CD1c-positive myeloid dendritic cell (primary cell): ENCODE measurements around the gene PLCH1.

Experiments used
- DNase-seq: peaks from one replicate; pipeline ENCODE4 v3.0.0-alpha.2; 2016; ENCODE audit errors: extremely low spot score

Gene PLCH1

DNA sequence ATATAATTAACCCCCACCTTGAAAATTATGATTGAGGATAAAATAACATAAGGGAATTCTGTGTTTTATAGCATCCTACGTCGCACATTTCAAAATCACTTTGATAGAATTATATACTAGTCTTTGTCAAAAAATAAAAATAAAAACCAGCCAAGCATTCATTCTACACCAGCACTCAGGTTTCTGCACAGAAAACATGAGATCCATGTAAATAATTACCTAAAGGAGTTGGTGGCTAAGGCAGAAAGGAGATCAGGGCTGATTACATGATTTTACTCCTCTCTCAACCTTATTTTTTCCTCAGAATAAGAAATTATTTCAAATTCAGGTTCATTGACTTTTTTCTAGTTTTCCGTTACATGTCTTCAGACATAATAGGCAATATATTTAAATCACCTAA is 194.5 kb downstream of the PLCH1 start:
- no peak for DNase-seq

DNA sequence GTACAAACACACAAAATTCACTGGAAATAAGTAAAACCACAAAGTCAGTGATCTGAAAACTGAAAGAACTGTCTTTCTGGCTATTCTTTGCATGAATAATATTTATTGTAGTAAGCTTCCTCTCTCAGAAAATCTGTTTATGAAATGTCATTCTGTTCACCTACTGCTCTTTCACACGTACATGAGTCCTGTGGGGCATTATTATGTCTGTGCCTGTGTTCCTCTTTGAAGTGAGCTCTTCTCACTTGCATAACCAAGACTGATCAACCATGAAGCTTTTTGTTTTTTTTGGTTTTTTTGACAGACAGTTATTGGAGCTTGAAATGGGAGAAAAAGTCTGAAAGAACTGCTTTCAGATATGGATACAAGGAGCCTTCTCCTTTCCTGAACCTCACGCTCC is 195.8 kb downstream of the PLCH1 start:
- no peak for DNase-seq

DNA sequence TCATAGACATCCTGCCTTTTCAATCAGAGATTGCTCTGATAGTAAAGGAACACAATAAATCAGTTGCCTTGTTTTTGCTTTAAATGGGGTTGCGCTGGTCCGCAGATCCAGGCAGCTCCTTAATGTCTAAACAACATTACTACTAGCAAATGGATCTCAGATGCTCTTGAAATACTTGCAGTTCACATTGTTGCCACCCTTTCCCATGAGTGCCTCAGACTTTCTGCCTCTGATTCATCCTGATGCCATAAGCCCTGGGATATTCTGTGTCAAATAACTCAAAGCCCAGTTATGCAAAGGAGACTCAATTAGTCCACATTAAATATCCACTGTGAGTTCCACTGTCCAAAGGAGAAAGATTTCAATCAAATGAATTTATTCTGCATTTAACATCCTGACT is 196.7 kb downstream of the PLCH1 start:
- DNase-seq = no peak

DNA sequence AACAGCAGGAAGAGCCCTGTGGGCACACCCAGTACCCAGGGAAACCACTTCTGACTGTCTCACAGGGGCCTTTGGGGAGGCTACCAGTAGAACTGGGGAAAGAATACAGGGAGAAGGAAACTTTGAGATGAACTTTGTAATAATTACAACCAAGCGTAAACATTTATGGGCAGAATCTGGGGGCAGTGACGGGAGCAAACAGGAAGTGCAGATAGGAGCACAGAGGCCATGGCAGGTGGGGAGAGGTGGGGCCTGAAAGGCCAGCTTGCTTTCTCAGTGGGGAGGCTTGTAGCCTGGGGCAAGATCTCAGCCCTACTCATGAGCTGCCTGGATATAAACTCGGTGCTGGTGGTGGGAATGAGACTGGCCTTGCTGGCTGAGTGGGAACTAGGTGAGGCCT is 209.8 kb downstream of the PLCH1 start:
- DNase-seq = no peak

DNA sequence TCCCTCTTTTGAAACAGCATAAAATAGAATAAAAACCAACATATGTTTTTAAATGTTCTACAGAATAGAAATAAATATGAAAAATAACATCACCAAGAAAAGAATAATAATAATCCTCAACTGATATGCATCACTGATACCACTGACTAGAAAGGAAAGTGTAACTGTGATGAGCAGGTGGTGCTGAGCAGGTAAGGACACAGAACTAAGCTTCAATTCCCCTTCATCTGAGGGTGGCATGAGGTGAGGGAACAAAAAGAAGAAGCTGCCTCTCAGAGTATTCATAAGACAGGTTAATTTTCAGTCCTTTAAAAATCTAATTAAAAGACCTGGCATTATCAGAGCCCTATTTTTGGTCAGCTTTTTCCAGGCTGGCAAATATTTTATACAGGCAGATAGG is 216.3 kb downstream of the PLCH1 start:
- DNase-seq = no peak

DNA sequence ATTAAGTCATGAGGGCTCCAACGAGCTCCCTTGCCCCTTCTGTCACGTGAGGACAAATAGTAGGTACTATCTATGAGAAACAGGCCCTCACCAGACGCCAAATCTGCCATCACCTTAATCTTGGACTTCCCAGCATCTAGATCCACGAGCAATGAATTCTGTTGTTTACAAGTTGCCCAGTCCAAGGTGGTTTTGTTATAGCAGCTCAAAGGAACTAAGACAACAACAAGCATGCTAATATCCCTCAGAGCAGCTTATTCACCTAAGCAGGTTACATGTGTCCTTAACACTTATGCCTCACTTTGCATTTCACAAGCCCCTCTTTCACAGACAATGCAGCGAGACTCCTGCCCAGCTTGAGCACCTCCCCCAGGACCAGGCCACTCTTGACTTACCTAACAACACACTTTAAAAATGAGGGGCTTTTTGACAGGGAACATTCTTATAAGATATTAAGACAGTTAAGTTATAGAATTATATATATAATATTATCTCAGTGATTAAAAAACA is 219.5 kb downstream of the PLCH1 start:
- no peak for DNase-seq

DNA sequence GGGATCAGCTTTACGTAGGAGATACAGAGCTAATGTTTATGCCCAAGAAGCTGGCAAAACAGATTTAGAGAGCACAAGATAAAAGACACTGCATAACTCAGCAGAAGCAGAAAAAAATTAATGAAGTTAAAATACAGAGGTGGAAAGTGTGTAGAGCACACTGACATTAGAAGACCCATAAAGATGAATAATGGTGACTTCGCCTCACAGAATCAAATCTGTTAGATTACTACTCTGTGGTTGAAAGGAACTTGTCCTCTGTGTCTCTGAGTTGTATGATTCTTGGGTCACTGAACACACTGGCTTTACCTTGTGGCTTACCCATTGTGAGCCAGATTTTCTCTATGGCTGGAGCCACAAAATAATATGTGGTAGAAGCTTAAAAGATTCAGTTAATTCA is 224.4 kb downstream of the PLCH1 start:
- no peak for DNase-seq

DNA sequence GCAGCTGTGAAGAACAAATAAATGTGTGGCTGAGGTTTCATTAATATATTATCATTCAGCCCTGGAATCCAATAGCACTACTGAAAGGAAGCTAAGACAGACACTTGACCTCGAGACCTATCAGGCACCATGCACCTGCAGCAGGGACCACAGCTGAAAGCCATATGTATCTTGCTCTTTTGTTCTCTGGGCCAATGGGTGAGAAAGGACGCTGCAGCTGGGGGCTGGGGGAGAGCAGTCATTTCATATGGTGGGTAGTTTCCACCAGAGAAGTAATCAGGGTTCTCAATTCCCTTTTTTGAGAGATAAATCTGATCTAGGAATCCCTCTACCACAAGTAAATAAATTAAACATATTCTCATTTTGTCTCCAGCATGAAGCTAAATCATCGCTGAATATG is 225.8 kb downstream of the PLCH1 start:
- DNase-seq = no peak

DNA sequence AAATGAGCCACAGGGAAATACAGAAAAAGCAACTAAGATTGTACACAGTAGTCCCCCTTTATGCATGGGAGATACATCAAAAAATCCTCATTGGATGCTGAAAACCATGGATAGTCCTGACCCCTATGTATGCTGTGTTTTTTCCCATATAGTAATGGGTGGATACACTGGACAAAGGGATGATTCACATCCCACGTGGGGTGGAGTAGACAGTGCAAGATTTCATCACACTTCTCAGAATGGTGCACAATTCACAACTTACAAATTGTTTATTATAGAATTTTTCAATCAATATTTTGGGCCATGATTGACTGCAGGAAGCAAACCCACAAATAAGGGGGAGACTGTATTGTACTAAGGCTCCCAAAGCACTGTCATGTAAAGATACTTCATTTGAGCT is 227.0 kb downstream of the PLCH1 start:
- DNase-seq = no peak

DNA sequence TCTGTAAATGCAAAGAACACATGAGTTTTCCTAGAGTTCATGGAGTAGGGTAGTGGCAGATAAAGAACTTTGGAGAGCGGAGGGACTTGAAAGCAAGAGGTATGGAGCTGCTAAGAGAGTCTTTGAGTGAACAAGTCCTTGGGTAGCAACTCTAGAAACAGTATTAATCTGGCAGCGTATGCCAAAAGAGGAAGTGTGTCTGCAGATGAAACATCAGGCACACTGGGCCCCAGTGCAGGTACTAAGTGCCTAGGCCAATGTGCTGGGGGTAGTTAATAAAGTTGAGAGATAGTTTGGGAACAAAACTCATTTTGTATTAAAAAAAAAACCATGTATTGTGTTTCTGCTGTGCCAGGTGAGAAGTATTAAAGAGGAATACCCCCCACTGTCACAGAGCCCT is 228.4 kb downstream of the PLCH1 start:
- no peak for DNase-seq

DNA sequence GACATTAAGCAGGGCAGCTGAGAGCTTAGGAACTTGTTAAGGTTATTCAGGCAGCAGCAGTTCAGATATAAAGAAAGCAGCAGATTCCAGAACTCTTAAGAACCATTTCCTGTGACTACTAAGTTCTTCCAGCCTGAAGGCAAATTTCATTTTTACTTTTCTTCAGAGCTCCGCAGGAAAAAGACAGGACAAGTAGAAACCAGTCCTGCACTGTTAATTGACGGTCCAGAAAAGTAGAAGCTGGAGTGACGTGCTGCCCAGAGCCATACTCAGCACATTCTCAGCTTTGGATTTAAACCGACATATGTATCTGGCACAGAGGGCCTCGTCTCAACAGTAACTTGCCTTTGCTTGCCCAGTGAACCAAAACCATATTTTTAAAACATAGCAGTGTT is 232.0 kb downstream of the PLCH1 start:
- DNase-seq = no peak

DNA sequence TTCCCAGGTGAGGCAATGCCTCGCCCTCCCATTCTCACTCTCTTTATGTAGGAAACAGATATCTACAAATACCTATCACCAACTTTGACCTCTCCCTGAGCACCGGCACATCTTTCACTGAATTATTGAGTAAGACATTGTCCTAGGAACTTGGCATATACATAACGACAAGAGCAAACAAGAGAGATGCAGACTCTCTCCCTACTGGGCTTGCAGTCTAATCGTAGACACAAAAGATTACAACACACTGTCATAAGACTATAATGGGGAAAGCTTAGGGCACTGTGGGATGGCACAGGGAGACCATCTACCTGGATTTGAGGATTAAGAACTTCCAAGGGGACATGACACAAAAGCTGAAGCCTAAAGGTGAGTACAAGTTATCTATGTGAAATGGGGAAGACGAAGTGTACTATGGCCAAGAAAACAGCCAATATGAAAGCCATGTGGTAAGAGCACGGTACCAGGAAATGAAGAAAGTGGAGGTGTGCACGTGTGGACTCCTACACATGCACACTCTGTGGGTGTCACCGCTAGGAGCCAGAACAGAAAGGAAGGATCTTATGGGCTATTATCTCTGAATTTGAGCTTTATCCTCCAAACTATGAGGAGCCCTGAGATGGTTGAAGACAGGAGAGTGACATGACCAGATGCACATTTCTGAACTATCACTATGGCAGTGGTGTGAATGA is 232.6 kb downstream of the PLCH1 start:
- no peak for DNase-seq

DNA sequence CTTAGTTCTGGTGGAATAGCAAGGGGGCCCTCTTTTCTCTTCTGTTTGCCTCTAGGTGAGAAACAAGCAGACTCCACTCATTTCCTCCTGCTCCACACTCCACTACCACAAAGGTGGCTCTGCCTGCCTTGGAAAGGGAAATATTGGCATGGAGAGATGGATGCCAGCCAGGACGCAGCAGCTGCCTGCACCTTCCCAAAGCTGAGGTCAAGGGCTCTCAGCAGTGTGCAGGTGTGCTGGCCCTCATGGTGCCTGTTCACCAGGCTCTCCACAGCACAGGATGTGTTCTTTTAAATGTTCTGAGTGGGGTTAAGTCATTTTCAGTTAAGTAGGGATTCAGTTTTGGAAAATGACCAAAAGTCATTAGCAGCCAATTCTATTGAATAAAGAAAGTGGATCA is 240.2 kb downstream of the PLCH1 start:
- no peak for DNase-seq

DNA sequence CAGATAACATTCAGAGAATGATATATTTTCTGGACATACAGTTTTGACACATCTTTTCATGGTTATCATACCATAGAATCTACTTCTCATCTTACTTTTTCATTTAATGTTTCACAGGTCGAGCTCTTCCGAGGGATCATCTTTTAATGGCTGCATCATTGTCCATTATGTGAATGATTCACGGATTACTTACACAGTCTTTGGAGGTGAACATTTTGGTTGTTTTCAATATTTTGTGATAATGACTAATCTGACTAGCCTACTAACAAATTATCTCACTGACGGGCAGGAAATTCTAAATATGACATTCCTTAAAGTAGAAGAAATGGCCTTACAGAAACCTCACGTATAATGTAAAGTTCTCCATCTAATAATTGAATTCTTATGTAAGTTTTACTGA is 242.2 kb downstream of the PLCH1 start:
- DNase-seq = no peak

DNA sequence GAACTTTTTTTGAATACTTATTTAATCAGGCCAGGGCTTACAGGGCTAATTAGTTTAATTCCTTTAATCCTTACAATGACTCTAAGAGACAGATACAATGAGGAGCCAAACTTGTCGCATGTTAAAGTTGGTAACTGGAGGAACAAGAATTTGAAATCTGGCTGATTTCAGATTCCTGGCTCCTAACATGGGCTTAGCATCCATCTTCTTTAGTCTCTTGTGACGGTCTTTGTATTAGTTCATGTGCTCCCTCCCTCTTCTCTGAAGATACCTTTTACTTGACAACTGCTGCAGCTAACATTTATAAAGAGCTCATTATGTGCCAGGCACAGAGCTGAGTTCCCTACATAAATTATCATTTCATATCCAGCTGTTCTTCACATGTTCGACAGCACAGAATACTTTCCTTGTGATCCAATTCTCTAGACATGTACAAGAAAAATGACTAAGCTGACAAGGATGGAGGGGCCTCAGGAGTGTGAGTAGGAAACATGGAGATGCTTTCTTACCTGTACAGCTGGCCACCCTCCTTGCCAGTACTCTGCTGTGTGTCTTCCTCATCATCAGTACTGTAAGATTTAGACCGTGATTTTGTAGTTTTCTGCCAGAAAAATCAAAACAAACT is 244.6 kb downstream of the PLCH1 start:
- no peak for DNase-seq

DNA sequence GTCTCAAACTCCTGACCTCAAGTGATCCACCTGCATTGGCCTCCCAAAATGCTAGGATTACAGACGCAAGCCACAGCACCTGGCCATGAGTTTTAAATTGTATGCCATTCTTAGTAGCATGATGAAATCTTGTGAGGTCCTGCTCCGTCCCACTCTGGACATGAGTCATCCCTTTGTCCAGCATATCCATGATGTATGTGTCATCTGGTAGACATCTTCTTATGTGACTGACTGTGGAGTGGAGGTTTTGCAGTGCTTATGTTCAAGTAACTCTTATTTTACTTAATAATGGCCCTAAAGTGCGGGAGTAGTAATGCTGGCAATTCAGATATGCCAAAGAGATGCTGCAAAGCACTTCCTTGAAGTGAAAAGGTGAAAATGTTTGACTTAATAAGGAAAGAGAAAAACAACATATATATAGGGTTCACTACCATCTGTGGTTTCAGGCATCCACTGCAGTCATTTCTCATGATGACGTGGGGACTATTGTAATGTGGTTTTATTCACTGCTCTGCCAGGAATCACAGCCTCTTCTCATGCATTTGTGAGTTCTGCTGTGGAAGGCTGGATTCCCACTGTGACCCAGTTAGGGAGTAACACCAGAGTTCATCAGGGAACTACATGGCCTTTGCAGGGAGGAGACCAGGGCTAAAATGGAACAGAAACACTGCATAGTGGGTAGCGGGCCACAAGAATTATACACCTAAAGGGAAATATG is 246.8 kb downstream of the PLCH1 start:
- DNase-seq = no peak

DNA sequence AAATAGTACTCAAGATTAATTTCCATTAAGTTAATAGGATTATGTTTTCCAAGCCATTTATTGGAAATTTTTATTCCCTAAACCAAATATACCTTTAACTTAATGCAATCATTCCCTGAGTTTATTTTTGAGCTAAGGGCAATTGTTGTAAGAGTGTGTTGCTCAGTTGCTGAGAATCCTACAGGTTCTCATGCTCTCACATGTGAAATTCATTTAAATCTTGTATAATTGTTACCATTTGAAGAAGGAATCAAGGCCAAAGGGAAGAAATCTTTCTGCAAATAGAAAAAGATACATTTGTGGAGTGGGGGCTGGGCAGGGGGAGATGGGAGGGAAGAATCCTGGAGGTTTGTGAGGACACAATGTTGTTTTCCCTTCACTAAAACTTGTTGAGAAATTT is 248.7 kb downstream of the PLCH1 start:
- DNase-seq = no peak

DNA sequence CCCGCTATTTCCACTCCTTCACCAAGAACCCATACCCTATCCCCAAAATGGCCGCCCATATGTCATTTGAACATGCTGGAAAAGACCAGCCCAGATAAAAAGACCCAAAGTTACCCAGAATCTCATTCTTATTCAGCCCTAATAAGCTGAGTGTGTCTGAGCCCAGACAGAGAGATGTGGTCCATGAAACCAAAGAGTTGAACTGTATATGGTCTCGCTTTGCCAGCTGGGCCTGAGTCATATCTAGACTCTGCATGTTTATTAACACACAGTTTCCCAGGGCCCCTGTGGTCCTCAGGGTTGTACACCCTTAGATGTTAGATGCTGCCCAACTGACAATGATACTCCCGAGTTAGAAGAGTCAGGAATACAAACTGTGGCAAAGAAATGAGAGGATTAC is 249.5 kb downstream of the PLCH1 start:
- no peak for DNase-seq

DNA sequence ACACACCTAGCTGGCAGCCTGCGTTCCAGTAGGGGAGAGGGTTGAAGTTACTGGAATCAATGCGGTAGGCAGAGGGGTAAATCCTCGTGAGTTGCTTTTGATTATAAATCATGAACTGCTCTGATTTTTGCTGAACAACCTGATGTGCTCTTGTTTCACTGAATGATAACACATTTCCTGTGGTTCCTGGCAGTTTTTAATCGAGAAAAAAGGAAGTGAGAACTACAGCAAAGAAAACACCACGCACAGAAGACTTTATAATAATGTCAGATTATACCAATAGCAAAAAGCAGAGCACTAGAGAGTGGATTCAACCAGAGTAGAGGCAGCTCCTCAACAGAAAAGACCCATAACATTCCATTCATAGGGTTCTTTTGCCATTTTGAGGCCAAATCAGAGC is 250.5 kb downstream of the PLCH1 start:
- DNase-seq = no peak

DNA sequence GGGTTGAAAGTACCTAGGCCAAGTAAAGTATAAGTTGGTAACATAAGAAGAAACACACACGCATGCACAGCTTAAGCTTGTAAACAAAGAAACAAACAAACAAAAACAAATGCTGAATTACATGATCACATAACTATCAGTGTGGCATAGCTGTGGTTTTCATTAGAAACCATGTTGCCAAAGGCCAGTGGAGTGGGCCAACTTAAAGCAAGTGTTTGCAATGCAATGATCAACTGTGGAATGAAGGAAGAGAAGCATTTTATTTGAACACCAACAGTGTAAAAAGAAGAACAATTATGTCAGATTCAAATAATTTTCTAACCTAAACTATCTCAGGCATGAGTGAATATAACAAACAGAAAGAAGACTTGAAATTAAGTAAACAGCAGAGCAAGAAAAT is 252.0 kb downstream of the PLCH1 start:
- DNase-seq = no peak

DNA sequence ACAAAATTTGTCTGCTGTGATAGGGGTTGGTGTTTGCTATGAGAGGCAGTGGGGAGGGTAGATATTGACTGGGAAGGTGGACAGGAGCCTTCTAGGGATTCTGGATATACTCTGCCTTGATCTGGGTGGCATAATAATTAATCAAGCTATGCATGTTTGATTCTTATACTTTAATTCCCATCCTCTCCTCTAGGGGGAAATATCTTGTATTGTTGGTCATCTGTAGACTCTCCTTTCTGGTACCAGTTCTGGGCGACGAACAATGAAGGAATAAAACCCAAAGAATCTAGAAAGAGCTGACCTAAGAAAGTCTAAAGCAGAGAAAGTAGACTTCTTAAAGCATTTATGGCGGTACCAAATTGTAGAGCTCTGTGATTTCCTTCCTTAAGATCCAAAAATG is 253.2 kb downstream of the PLCH1 start:
- no peak for DNase-seq

DNA sequence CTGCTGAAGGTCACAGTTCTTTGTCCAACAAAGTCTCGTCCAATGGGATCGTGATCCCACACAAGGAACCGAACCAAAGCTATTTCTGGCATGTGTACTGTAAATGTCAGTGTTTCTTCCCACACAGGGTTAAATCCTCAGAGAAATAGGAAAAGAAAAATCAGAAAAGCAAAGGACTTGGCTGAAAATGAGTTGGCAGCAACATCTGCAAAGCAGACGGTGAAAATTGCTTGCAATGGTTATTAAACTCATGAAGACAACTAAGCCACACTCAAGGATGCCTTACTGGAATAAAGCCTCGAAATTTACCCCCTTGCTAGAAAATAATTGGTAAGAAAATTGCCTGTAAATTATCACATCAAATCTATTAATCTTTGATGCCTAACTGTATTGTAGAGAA is 256.2 kb downstream of the PLCH1 start:
- DNase-seq = no peak

DNA sequence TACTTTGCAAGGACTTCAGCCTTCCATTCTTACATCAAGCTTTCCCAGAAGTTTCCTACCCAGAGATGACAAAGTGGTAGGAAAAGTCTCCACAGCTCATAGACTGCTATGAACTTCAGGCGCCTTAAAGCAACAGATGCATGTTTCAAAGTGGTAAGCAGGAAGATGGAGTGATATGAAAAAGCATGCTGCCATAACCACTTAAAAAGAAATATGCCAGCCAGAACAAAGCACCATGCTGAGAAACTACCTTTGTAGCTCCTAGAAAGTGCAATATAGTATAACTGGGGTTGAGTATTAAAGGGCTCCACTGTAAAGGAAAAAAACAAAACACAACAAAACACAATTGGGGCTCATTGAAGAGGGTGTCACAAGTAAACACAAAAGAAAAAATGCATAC is 259.0 kb downstream of the PLCH1 start:
- no peak for DNase-seq
